Lung (tissue), 16 donors: ENCODE data around the gene GFAP. TPM values are rescaled to one million over a fixed set of nuclear protein-coding genes. Genes with fewer than 3 reads are reported as not detected.

ENCODE experiments used
- ATAC-seq: fragments of 200-7000 bp; cut with Tn5 transposase; one replicate; pipeline ENCODE4 v1.9.1; 2020; ENCODE audit warnings: moderate number of reproducible peaks; ENCODE audit not compliant: insufficient read depth, low FRiP score
- DNase-seq, 3 donors: peaks; one replicate each; pipeline ENCODE4 v3.0.0-alpha.2; 2013 to 2017
- H3K27ac ChIP-seq, 2 donors: one replicate each; pipeline ENCODE4 v1.5.1; 2013; ENCODE audit warnings: mild to moderate bottlenecking in 2 of 2, moderate library complexity in 2 of 2, control low read depth in 1 of 2, inconsistent platforms in 1 of 2, low read depth in 1 of 2, low read length in 1 of 2
- H3K27me3 ChIP-seq, 3 donors: one replicate each; pipeline ENCODE4 v1.5.1; 2013; ENCODE audit warnings: low read length in 2 of 3; ENCODE audit not compliant: control insufficient read depth in 3 of 3, insufficient read depth in 3 of 3
- H3K36me3 ChIP-seq, 4 donors: one replicate each; pipeline ENCODE4 v1.5.1; 2013; ENCODE audit warnings: low read length in 4 of 4, mild to moderate bottlenecking in 1 of 4, moderate library complexity in 1 of 4; ENCODE audit not compliant: control insufficient read depth in 4 of 4, insufficient read depth in 4 of 4
- H3K4me1 ChIP-seq, 5 donors: one replicate each; pipeline ENCODE4 v1.5.1; 2013; ENCODE audit warnings: low read length in 5 of 5, mild to moderate bottlenecking in 2 of 5, moderate library complexity in 1 of 5; ENCODE audit not compliant: control insufficient read depth in 5 of 5, insufficient read depth in 5 of 5
- H3K4me3 ChIP-seq: one replicate; pipeline ENCODE4 v1.5.1; 2013; ENCODE audit warnings: mild to moderate bottlenecking, control low read depth, moderate library complexity
- H3K9ac ChIP-seq, 2 donors: one replicate each; pipeline ENCODE4 v1.5.1; 2013; ENCODE audit warnings: low read length in 2 of 2, control low read depth in 1 of 2; ENCODE audit not compliant: insufficient read depth in 1 of 2
- H3K9me3 ChIP-seq, 4 donors: one replicate each; pipeline ENCODE4 v1.5.1; 2013; ENCODE audit warnings: low read length in 3 of 4, mild to moderate bottlenecking in 1 of 4, moderate library complexity in 1 of 4; ENCODE audit not compliant: control insufficient read depth in 4 of 4, insufficient read depth in 3 of 4
- CTCF ChIP-seq: IDR thresholded peaks from 2 replicates; pipeline ENCODE4 v1.5.1; 2012; ENCODE audit warnings: mild to moderate bottlenecking; ENCODE audit errors: control extremely low read depth, extremely low read depth
- WGBS, 2 donors: extraction: QIAGEN DNeasy Blood & Tissue Kit; methylation state at CpG; one replicate each; pipeline ENCODE4 v1.1.7; 2013; 5-methylcytosine and 5-hydroxymethylcytosine counted together
- long read RNA-seq, 5 donors: transcript quantifications; one replicate each; lab custom pipeline, GENCODE V29; 2026
- polyA plus RNA-seq, 2 donors: library from polyadenylated mRNA; stranded (reverse); fragments of 200-250 nt; gene quantifications; one replicate each; pipeline ENCODE4 v1.2.1, GENCODE V29; 2013
- total RNA-seq, 2 donors: library from RNA; depleted of rRNA in 1 of 2; stranded (reverse); fragments of >200 nt in 1 of 2; gene quantifications; one replicate each; pipeline ENCODE4 v1.2.1, GENCODE V29; 2014 to 2021
- donor health status: control.
- donor health status: control.
- donor health status: Bipolar disorder and iron deficiency.
- donor health status: healthy.
- donor health status: DM: yes; HTN: yes; CAD: no.

Gene GFAP
- total RNA-seq, result under 1 TPM; 0.25 to 0.88 TPM
- polyA plus RNA-seq, result under 1 TPM; 0.32 to 0.35 TPM
- long read RNA-seq, donor 1, result 0 reads
- long read RNA-seq, donor 2, result 0 reads
- long read RNA-seq, donor 3, result 0 reads
- long read RNA-seq, donor 4, partial matches to known transcripts, result 0 of 1 reads
- long read RNA-seq, donor 4, other reads (novel, unspliced or antisense), result 0 of 1 reads
- long read RNA-seq, donor 5, result 0 reads

DNA sequence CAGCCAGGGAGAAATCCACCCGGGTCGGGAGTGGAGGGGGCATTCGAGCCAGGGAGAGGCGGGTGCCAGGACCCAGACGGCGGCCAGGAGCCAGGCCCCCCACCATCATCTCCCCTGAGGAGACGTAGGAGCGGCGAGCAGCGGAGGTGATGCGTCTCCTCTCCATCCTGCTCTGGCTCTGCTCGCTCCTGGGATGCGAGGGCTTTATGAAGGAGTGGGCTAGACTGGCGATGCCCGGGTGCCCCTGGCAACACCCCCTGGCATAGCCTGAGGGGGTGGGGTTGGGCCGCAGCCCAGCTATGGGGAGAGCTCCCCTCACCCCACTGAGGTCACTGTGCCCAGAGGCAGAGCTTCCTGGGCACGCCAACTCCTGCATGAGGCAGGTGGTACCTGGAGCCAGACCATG lies at the start of gene GFAP:
Gene GFAP, minus strand, starts transcription at position 180 of the 406 bp plus-strand sequence. Its CDS starts 14 bp downstream, at position 166.
- H3K9ac ChIP-seq, result no peak within 1 kb of the TSS
- no peaks in the 10 kb centered on the region for H3K36me3 ChIP-seq
- no peak within 1 kb of the TSS for H3K4me3 ChIP-seq
- 86 to 88% methylated on average over 17 of the region's 17 CpGs for WGBS, 2 donors
- peak within 1 kb of the TSS in 1 of 2 donors; percentile 7 for H3K27ac ChIP-seq
- ATAC-seq, result no peak
- no peak for TF ChIP-seq CTCF
- H3K4me1 ChIP-seq, result peaks cover 0 to 12% (median 0%) of the 10 kb centered on the region in 5 donors
- H3K27me3 ChIP-seq, result peaks cover 0 to 21% (median 18%) of the 10 kb centered on the region in 3 donors
- no peak for DNase-seq
- H3K9me3 ChIP-seq, result peaks cover 0 to 2% (median 0%) of the 10 kb centered on the region in 4 donors

DNA sequence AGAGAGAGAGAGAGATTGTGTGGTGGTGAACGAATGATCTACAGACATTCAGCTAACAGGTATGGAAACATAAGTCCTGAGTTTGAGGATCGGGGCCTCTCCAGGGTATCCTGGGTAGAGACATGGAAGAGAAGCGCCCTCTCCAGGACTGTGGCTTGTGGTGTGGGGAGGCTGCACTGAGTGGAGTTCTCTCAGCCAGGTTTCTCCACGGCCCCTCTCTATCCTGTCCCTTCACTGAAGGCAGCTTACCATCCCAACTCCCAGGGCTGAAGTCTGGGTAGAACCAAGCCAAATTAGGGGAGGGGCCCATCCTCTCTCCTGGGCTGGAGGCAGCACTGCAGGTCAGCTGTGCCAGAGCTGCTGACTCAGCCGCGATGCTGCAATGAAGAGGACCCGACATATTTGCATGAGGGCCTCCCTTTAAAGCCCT lies 46.6 kb upstream of the GFAP start:
- DNase-seq, result no peak
- 75 to 80% methylated on average over 7 of the region's 7 CpGs for WGBS, 2 donors
- Histone ChIP-seq H3K36me3 (no peaks in the 10 kb centered on the region), H3K9ac (no peak overlapping the region), H3K27ac (no peak overlapping the region), H3K27me3 (peaks cover 2 to 21% (median 16%) of the 10 kb centered on the region in 3 donors), H3K4me3 (no peak overlapping the region), H3K9me3 (peaks cover 0 to 4% (median 0%) of the 10 kb centered on the region in 4 donors), H3K4me1 (peaks cover 0 to 16% (median 10%) of the 10 kb centered on the region in 5 donors)
- ATAC-seq, result no peak
- no peak for TF ChIP-seq CTCF

DNA sequence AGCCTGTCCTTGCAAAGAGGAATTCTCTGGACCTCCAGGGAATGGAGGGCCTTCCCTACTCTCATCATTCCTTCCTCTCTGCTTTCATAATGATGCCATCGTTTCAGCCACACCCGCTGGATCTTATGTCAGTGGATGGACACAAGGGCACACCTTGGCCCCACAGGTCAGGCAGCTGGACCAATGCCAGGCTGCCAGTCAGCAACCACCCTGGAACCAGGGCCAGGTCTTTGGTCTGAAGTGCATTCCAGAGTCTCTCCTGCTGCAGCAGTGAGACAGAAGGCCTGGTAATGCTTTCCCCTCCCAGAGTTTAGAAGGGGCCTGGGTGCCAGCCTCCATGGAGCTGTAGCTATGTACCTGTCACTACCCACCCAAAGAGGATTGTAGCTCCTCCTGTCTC lies 45.4 kb upstream of the GFAP start:
- no peak overlapping the region for H3K4me3 ChIP-seq
- TF ChIP-seq CTCF, result no peak
- peaks cover 0 to 5% (median 0%) of the 10 kb centered on the region in 4 donors for H3K9me3 ChIP-seq
- 51 to 77% methylated on average over 2 of the region's 2 CpGs for WGBS, 2 donors
- H3K27ac ChIP-seq, result no peak overlapping the region
- no peak overlapping the region for H3K9ac ChIP-seq
- DNase-seq, result no peak
- no peak for ATAC-seq
- H3K36me3 ChIP-seq, result no peaks in the 10 kb centered on the region
- H3K27me3 ChIP-seq, result peaks cover 2 to 8% (median 5%) of the 10 kb centered on the region in 3 donors
- peaks cover 0 to 13% (median 8%) of the 10 kb centered on the region in 5 donors for H3K4me1 ChIP-seq
